ENCODE results near the gene SNX2. TPM values are rescaled to one million over a fixed set of nuclear protein-coding genes. Genes with fewer than 3 reads are reported as not detected.

The SNX2 gene
- total and polyA plus RNA-seq, 7 donors, result 48.6 to 111 (median 61.5) TPM

DNA sequence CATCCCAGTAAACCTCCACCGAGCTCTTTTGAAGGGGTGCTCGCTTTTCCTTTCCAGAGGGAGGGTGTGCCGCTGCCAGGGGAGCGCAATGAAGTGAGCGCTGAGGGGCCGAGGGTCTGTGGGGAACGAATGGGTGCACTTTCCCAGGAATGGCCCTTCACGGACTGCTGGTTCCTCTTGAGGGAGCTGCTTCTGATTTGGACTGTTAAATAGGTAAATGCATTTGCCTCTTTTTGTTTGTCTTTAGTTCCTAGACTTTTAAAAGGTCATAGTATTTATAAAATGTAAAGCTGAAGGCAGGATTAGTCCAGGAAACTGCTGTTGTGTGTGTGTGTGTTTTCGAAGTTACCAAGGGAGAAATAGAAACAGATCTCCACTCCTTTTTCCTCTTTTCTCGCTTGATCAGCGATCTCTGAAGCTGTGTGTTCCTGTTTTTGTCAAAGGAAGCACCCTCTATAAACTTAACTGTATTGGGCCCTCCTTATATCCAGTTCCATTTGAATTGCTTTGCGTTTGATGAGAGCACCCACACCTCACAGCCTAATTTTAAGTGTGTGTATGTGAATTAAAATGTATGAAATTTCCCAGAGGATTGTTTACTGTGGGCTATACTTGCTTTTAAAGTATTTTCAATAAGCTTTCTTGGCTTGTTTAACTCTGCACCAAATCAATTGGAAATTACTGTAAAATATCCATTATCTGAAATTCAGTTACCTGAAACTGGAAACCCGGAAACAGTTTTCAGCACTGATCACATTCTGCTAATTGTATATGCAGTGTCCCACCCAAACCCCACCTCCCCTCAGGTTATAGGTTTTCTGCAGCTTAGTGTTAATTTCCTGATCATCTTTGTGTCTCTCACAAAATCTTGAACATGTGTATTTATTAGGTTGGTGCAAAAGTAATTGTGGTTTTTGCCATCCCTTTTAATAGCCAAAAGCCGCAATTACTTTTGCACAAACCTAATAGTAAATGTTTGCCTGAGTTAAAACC is 966 bp downstream of the SNX2 start:
- H3K27ac ChIP-seq, result peak overlapping the region; percentile 80 to 94 (median 88)
- H3K27me3 ChIP-seq, result no peaks in the 10 kb centered on the region
- TF ChIP-seq, protein P1, sequence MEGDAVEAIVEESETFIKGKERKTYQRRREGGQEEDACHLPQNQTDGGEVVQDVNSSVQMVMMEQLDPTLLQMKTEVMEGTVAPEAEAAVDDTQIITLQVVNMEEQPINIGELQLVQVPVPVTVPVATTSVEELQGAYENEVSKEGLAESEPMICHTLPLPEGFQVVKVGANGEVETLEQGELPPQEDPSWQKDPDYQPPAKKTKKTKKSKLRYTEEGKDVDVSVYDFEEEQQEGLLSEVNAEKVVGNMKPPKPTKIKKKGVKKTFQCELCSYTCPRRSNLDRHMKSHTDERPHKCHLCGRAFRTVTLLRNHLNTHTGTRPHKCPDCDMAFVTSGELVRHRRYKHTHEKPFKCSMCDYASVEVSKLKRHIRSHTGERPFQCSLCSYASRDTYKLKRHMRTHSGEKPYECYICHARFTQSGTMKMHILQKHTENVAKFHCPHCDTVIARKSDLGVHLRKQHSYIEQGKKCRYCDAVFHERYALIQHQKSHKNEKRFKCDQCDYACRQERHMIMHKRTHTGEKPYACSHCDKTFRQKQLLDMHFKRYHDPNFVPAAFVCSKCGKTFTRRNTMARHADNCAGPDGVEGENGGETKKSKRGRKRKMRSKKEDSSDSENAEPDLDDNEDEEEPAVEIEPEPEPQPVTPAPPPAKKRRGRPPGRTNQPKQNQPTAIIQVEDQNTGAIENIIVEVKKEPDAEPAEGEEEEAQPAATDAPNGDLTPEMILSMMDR (IDR thresholded peaks at IDR 0.05), result no peak
- no peak for TF ChIP-seq POLR2A (IDR thresholded peaks at IDR 0.05)
- TF ChIP-seq EP300 (IDR thresholded peaks at IDR 0.05), result no peak
- no peak for TF ChIP-seq POLR2AphosphoS5 (IDR thresholded peaks at IDR 0.05)
- intact Hi-C loops (cut with DNase I), result loop anchor here (2.0 to 10.0 kb wide), 4 partner anchors 69 to 589 kb away; partner anchors contain the start of genes PPIC, PRDM6 and SNX24
- H3K36me3 ChIP-seq, result no peaks in the 10 kb centered on the region
- H3K4me3 ChIP-seq, result peak overlapping the region; percentile 68 to 94 (median 86)
- no peaks in the 10 kb centered on the region for H3K9me3 ChIP-seq
- WGBS, 2 donors, result 3 to 6% methylated on average over 14 of the region's 14 CpGs
- peaks cover 0 to 34% (median 19%) of the 10 kb centered on the region in 4 donors for H3K4me1 ChIP-seq
- DNase-seq, result no peak

DNA sequence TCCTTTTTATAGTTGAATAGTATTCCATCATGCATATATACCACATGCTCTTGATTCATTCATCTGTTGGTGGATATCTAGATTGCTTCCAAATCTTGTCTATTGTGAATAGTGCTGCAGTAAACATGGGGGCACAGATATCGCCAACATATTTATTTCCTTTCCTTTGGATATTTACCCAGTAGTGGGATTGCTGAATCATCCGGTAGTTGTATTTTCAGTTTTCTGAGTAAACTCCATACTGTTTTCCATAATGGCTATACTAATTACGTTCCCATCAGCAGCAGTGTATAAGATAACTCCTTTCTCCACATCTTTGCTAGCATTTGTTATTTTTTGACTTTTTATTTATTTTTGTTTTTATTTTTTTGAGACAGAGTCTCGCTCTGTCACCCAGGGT is 3.3 kb downstream of the SNX2 start:
- intact Hi-C loops (cut with DNase I), result loop anchor here (5.0 to 10.0 kb wide), 3 partner anchors 259 to 587 kb away; partner anchors contain the start of genes PPIC and PRDM6
- Histone ChIP-seq H3K4me3 (no peak overlapping the region), H3K27me3 (no peaks in the 10 kb centered on the region), H3K9me3 (no peaks in the 10 kb centered on the region), H3K27ac (no peak overlapping the region), H3K4me1 (peaks cover 0 to 34% (median 19%) of the 10 kb centered on the region in 4 donors), H3K36me3 (no peaks in the 10 kb centered on the region)
- TF ChIP-seq POLR2A (IDR thresholded peaks at IDR 0.05) (no peak), POLR2AphosphoS5 (IDR thresholded peaks at IDR 0.05) (no peak), EP300 (IDR thresholded peaks at IDR 0.05) (no peak)
- TF ChIP-seq, protein P1 (IDR thresholded peaks at IDR 0.05), result no peak
- DNase-seq, result no peak
- WGBS, 2 donors, result 97% methylated on average over 4 of the region's 4 CpGs

DNA sequence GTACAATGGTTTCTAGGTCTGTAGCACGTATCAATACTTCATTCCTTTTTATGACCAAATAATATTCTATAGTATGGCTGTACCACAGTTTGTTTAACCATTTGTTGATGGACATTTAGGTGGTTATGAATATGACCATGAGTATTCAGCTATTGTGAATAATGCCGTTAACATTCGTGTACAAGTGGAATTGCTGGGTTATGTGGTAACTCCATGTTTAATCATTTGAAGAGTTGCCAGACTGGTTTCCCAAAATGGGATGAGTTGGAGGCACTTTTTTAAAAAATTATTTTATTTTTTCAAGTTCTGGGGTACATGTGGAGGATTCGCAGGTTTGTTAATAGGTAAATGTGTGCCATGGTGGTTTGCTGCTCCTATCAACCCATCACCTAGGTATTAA is 4.6 kb downstream of the SNX2 start:
- no peaks in the 10 kb centered on the region for H3K27me3 ChIP-seq
- H3K4me3 ChIP-seq, result no peak overlapping the region
- DNase-seq, result no peak
- no peaks in the 10 kb centered on the region for H3K9me3 ChIP-seq
- no peaks in the 10 kb centered on the region for H3K36me3 ChIP-seq
- H3K4me1 ChIP-seq, result peaks cover 0 to 32% (median 19%) of the 10 kb centered on the region in 4 donors
- intact Hi-C loops (cut with DNase I), result loop anchor here (5.0 to 10.0 kb wide), 3 partner anchors 258 to 585 kb away; partner anchors contain the start of genes PPIC and PRDM6
- TF ChIP-seq, protein P1 (IDR thresholded peaks at IDR 0.05), result no peak
- no peak for TF ChIP-seq POLR2AphosphoS5 (IDR thresholded peaks at IDR 0.05)
- TF ChIP-seq POLR2A (IDR thresholded peaks at IDR 0.05), result no peak
- no peak for TF ChIP-seq EP300 (IDR thresholded peaks at IDR 0.05)
- no peak overlapping the region for H3K27ac ChIP-seq
- WGBS, 2 donors, result 77 to 82% methylated on average over 4 of the region's 4 CpGs

DNA sequence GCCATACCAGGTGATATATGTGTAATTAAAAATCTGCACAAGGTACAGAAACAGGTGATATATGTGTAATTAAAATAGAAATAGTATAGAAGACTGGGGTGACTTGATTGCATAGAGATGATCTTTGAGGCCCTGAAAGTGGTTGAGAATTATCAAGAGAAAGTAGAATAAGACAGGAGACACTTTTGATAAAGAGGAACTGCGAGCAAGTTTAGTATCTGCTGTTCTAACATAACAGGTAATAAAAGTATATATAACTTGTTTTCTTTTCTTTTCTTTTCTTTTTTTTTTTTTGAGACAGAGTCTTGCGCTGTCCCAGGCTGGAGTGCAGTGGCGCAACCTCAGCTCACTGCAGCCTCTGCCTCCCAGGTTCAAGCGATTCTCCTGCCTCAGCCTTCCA is 5.4 kb downstream of the SNX2 start:
- H3K27me3 ChIP-seq, result no peaks in the 10 kb centered on the region
- H3K4me3 ChIP-seq, result no peak overlapping the region
- H3K27ac ChIP-seq, result no peak overlapping the region
- no peak for DNase-seq
- TF ChIP-seq POLR2A (IDR thresholded peaks at IDR 0.05) (no peak), POLR2AphosphoS5 (IDR thresholded peaks at IDR 0.05) (no peak), EP300 (IDR thresholded peaks at IDR 0.05) (no peak)
- TF ChIP-seq, protein P1 (IDR thresholded peaks at IDR 0.05), result no peak
- intact Hi-C loops (cut with DNase I), result no loop called here
- no peaks in the 10 kb centered on the region for H3K9me3 ChIP-seq
- WGBS, 2 donors, result 80 to 86% methylated on average over 4 of the region's 4 CpGs
- peaks cover 0 to 30% (median 19%) of the 10 kb centered on the region in 4 donors for H3K4me1 ChIP-seq
- no peaks in the 10 kb centered on the region for H3K36me3 ChIP-seq

All from sigmoid colon (tissue), 7 donors.